HG03045 (cell line): Measurements from ENCODE around the gene MIOX.

Experiments used
- ATAC-seq: cut with Tn5 transposase; IDR thresholded peaks from one replicate; pipeline ENCODE4 v1.9.1; 2021; ENCODE audit warnings: mild to moderate bottlenecking, moderate library complexity; ENCODE audit not compliant: unreplicated experiment

MIOX gene

GRCh38 chr22:50488886-50489285, 2.2 kb downstream of the MIOX start:
- ATAC-seq, result no peak

DNA sequence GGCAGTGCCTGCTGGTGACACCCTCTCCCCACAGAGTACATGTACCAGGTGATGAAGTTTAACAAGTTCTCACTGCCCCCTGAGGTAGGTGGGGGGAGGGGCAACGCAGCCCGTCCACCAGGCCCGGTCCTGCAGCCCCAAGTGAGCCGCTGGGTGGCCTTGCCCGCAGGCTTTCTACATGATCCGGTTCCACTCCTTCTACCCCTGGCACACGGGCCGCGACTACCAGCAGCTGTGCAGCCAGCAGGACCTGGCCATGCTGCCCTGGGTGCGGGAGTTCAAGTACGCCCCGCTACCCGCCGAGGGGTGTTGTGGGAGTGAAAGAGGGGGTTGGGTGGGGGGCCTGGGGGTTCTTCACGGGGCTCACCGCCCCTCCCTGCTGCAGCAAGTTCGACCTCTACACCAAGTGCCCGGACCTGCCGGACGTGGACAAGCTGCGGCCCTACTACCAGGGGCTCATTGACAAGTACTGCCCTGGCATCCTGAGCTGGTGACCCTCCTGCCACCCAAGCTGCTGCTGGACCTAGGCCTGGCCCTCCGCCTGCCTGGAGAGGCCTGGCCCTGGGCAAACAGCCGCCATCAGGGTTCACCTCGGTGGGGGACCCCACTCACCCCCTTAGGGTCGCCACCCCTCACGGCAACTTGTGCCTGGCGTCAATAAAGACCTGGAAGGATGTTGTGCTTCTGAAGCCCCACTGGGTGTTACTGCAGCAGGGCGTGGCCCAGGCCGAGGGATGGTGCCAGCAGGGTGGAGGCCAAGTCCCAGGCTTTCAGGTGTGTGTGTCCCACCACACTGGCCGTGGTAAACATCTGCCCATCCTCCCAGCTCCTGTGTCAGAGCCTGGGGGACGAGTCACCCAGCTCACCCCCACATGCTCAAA, 2.9 kb downstream of the MIOX start:
- no peak for ATAC-seq

GRCh38 chr22:50490531-50491308, 4.1 kb downstream of the MIOX start:
- no peak for ATAC-seq

- ATAC-seq, result no peak
Measured at GRCh38 chr22:50497093-50497492, 10.4 kb downstream of the MIOX start.

DNA sequence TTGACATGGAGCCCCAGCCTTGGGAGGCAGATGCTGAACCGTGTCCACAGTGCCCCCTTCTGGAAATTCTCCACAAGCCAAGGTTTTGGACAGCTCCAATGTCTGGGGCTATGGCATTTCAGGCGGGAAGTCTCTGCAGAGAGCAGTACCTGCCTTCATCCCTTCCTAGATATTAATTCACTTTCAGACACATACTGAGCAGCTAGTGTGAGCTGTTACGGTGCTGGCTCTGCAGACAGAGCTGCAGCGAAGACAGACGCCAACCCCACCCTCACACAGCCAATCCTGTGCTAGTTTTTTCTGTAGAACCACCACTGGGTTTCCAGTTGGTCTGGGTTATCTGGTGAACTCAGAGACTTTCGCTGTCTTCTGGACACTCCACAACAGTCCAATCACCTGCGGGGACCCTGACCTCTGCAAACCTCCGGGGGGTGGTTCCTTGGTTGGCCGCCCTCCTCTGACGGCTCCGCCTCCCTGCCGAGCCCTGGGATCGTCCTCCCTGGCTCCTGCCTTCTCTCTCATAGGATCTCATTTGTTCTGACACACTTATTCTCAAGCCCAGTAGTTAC, 11.7 kb downstream of the MIOX start:
- ATAC-seq, result no peak

DNA sequence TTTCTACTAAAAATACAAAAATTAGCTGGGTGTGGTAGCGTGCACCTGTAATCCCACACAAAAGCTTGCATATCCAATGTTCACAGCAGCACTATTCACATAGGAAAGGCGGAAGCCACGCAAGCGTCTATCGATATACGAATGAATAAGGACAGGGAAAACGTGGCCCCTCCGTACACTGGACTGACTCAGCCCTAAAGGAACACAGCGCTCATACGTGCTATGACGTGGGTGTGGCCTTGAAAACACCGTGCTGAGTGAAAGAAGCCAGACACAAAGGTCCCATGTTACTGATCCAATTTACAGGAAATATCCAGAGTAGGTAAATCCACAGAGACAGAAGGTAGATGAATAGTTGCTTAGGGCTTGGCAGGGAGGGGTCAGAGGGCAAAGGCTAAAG, 13.8 kb downstream of the MIOX start:
- no peak for ATAC-seq

DNA sequence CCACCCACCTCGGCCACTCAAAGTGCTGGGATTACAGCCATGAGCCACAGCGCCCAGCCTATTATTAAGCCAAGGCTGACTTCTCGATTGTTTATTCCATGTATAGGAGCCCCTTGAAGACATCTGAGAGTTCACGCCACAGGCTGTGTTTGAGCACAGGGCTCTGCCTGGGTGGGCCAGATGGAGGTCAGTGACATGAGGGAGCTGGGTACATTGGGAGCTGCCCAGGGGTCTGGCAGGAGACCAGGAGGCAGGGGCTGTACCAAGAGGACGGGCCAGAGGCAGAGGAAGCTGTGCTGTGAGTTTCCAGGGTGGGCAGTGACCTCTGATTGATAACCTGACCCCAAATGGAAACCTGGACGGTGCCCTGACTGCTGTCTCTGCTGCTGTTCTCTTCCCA, 15.4 kb downstream of the MIOX start:
- no peak for ATAC-seq

DNA sequence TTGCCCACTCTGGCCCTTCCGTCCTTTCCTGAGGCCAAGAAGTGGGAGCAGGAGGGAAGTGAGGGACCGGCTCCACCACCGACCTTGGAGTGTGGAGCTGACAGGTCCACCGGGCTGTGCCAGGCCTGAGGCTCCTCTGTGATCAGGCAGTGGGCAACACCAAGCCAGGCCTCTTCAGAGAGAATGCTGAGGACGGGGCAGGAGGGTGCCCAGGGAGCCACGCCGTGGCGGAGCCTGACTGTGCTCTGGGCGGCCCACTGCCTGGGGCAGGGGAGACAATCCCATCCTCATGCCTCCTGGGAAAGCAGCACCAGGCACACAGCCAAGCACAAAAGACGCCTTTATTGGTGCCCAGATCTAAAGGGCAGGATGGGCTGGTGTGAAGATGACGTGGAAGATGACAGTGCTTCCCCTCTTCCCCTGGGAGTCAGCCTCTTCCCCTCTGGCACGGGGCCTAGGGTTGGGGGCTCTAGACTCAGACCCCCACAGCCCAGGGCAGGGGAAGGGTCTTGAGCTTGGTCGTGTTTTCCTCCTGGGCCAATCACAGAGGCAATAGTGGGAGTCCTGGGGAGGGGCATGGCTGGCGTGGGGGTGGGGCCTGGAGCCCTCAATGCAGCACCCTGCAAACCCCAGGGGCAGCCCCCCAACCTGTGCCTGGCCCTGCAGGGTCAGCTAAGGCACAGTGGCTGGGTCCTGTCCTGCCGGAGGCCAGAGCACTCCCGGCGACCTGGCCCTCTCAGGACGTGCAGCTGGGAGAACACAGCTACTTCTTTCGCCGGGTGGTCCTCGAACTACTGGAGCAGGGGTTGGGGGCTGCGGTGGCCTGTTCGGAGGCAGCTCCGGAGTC, 16.2 kb downstream of the MIOX start:
- ATAC-seq, result no peak

- ATAC-seq, result no peak
Measured at GRCh38 chr22:50503475-50504145, 17.0 kb downstream of the MIOX start.

DNA sequence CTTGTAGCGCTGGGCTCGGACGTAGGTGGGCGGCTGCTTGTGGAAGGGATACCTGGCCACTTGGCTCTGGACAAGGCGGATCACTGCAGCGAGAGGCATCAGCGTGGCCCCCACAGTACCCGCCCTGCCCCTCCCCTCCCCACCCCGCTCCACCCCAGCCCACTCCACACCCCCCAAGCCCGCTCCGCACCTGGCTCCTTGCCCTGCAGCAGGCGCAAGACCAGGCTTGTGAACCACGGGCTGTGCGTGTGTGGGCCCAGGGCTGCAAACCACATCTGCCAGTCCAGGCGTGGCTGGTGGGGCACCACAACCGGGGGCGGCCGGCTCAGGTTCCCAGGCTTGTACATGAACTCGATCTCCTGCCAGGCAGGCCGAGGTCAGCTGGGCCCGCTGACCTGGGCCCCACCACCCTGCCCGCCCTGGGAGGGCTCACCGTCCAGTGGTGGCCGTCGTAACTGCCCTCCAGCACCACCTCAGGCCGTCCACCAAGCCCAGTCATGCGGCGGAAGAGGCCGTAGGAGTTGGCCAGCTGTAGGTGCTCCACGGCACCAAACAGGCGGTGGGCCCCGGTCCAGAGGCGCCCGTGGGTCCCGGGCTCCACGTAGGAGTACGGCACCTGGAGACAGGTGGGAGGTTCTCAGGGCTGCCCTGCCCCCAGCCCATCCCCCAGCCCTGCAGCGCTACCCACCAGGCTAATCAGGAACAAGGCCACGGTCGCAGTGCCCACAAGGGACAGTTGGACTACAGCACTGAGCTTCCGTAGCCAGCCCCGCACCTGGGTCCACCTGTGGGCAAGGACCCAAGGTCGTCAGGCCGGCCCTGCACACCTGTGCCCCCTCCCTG, 17.9 kb downstream of the MIOX start:
- no peak for ATAC-seq

DNA sequence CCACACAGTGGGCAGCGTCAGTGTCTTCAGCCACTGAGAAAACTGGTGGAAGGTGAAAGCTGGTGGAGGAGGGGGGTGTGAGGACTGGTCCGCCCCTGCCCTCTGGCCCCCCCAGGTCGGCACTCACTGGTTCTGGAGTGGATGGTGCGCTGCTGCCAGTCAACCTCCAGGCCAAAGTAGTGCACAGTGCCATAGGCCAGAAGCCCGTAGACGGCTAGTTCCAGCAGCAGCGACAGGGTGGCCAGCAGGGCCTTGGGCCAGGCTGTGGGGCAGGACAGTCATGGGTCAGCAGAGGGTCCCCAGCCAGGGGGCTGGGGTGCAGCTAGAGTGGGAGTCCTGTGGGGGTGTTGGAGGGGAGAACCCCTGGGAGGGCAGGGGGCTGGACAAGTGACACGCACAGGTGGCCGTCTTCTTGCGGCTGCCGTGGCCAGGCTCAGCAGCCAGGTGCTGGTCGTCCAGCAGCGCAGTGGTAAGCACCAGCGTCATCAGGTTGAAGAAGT, 18.7 kb downstream of the MIOX start:
- ATAC-seq, result no peak

DNA sequence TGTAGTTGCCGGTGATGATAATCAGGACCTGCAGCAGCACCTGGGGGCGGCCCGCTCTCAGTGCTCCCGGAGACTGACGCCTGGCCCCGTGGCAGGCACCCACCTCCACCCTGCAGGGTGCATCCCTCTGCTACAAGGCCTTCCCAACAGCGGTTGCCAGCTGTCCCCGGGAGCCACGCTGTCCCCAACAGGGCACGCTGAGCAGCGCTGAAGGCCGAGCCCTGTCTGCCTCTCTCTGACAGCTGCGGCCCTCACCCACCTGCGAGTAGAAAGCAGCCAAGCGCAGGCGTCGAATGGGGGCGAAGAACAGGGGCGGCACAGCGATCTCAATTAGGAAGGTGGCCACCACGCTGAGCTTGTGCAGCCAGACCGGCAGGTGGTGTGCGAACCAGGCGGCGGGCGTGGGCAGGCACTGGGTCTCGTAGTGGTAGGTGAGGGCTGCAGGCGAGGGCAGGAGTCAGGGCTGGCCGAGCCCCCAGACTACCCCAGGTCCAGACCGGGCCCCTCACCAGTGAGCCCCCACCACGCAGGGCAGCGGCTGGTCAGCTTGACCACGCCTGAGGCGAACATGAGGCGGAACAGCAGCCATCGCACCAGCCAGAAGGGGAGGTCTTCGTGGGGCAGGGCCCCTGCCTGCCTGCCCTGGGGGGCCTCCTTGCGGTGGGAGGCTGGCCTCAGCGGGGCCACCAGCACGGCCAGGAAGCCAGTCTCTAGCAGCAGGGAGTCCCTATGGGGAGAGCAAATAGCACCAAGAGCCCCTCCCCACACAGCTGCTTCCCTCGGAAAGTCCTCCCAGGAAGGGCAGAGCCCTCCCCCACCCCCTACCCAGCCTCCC, 19.3 kb downstream of the MIOX start:
- ATAC-seq, result no peak

- peak; percentile 4 for ATAC-seq
Measured at GRCh38 chr22:50506611-50507420, 20.2 kb downstream of the MIOX start.

DNA sequence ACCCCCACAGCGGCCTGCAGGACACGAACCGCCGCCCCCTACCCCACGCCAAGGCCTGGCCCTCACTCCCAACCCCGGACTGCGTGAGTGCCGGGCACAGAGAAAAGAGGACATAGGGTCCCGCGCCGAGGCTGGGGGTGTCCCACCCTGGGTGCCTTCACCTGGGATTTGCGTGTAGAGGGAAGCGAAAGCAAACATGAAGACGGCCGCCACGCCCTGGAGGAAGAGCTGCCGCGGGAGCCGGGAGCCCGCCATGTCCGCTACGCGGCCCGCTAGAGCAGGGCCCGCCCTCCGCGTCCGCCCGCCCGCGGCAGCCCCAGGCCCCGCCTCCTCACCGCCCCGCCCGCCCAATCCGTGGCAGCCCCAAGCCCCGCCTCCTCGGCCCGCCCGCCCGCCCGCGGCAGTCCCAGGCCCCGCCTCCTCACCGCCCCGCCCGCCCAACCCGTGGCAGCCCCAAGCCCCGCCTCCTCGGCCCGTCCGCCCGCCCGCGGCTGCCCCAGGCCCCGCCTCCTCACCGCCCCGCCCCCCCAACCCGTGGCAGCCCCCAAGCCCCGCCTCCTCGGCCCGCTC, 20.8 kb downstream of the MIOX start, which contains the start of gene LMF2:
Gene LMF2, minus strand, starts transcription at position 282 of the 570 bp plus-strand sequence. Its CDS starts 27 bp downstream, at position 255.
- peak; percentile 44 for ATAC-seq

- peak; percentile 62 for ATAC-seq
Measured at GRCh38 chr22:50507991-50508884, 21.6 kb downstream of the MIOX start, which contains the start of gene NCAPH2. Gene NCAPH2, plus strand, starts transcription at chr22:50508224. Its CDS starts 114 bp downstream, at chr22:50508338.

DNA sequence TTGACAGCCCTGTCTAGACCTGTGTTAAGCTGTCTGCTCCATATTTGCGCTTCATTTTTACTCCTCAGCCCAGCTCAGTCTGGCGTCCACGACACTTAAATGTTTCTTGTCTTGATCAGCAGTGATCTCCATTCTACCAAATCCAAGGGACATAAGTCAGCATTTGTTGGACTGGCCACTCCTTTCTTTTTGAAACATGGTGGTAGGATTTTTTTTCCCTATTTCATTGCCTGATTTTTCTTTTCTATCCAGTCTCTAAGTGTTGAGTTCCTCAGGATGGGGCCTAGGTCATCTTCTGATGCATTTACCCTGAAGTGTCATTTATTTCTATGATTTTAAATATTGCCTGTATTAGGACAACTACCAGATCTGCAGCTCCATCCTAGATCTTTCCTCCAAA, 22.2 kb downstream of the MIOX start:
- no peak for ATAC-seq
